Endothelial cell (in vitro differentiated cells): Measurements from ENCODE around the gene PLAGL2. TPM values are rescaled to one million over a fixed set of nuclear protein-coding genes. Genes with fewer than 3 reads are reported as not detected.

Experiments
- DNase-seq: peaks from one replicate; pipeline ENCODE4 v3.0.0; 2021; ENCODE audit warnings: low spot score
- H3K27ac Mint-ChIP-seq: one replicate; pipeline ENCODE4 v1.8.0; 2021; ENCODE audit warnings: mixed read lengths, inconsistent platforms; ENCODE audit not compliant: unreplicated experiment
- H3K27me3 Mint-ChIP-seq: one replicate; pipeline ENCODE4 v1.8.0; 2021; ENCODE audit warnings: mild to moderate bottlenecking, moderate library complexity, mixed read lengths, inconsistent platforms; ENCODE audit not compliant: unreplicated experiment
- H3K36me3 Mint-ChIP-seq: one replicate; pipeline ENCODE4 v1.8.0; 2021; ENCODE audit warnings: mild to moderate bottlenecking, low read depth, mixed read lengths, inconsistent platforms; ENCODE audit not compliant: unreplicated experiment
- H3K4me1 Mint-ChIP-seq: one replicate; pipeline ENCODE4 v1.8.0; 2021; ENCODE audit warnings: mild to moderate bottlenecking, mixed read lengths, inconsistent platforms; ENCODE audit not compliant: unreplicated experiment
- H3K4me3 Mint-ChIP-seq: one replicate; pipeline ENCODE4 v1.8.0; 2021; ENCODE audit warnings: mild to moderate bottlenecking, mixed read lengths, inconsistent platforms; ENCODE audit not compliant: unreplicated experiment
- H3K9me3 Mint-ChIP-seq: one replicate; pipeline ENCODE4 v1.8.0; 2021; ENCODE audit warnings: mixed read lengths, inconsistent platforms; ENCODE audit not compliant: unreplicated experiment
- CTCF ChIP-seq: fragments of 200-600 bp; sonication (generic); IDR thresholded peaks from one replicate; pipeline ENCODE4 v1.5.0; 2021; ENCODE audit warnings: antibody characterized with exemption; ENCODE audit not compliant: unreplicated experiment
- total RNA-seq: library from RNA; stranded (reverse); fragmentation: NEBNext Ultra II Directional; extraction: Animal tissue kit (Norgen Biotek cat#: 25700); gene quantifications from one replicate; pipeline ENCODE4 v1.2.1, GENCODE V29; 2021; ENCODE audit not compliant: unreplicated experiment

PLAGL2 gene
- total RNA-seq, 1 donor from 2014 or later: 23.7 TPM

GRCh38 chr20:32240205-32240604 is 32.7 kb upstream of the PLAGL2 start:
- Mint-ChIP-seq H3K4me1 (peaks cover 4% of the 10 kb centered on the region), H3K9me3 (no peaks in the 10 kb centered on the region), H3K4me3 (no peak overlapping the region), H3K27me3 (no peaks in the 10 kb centered on the region), H3K27ac (no peak overlapping the region), H3K36me3 (peaks cover 11% of the 10 kb centered on the region)
- DNase-seq: no peak
- no peak for TF ChIP-seq CTCF

GRCh38 chr20:32238483-32239425 is 31.2 kb upstream of the PLAGL2 start:
- H3K27ac Mint-ChIP-seq: no peak overlapping the region
- TF ChIP-seq CTCF: no peak
- peaks cover 4% of the 10 kb centered on the region for H3K4me1 Mint-ChIP-seq
- H3K4me3 Mint-ChIP-seq: no peak overlapping the region
- no peak for DNase-seq
- no peaks in the 10 kb centered on the region for H3K9me3 Mint-ChIP-seq
- no peaks in the 10 kb centered on the region for H3K27me3 Mint-ChIP-seq
- peaks cover 17% of the 10 kb centered on the region for H3K36me3 Mint-ChIP-seq

GRCh38 chr20:32237419-32237818 is 29.9 kb upstream of the PLAGL2 start:
- peaks cover 1% of the 10 kb centered on the region for H3K27me3 Mint-ChIP-seq
- H3K4me1 Mint-ChIP-seq: peaks cover 7% of the 10 kb centered on the region
- H3K9me3 Mint-ChIP-seq: no peaks in the 10 kb centered on the region
- H3K36me3 Mint-ChIP-seq: peaks cover 25% of the 10 kb centered on the region
- TF ChIP-seq CTCF: no peak
- no peak overlapping the region for H3K27ac Mint-ChIP-seq
- H3K4me3 Mint-ChIP-seq: peak overlapping the region; percentile 10
- no peak for DNase-seq

- H3K27me3 Mint-ChIP-seq: peaks cover 1% of the 10 kb centered on the region
These were observed 29.3 kb upstream of the PLAGL2 start for GRCh38 chr20:32236819-32237218.

More at GRCh38 chr20:32236819-32237218, 29.3 kb upstream of the PLAGL2 start:
- Mint-ChIP-seq H3K4me1 (peaks cover 13% of the 10 kb centered on the region), H3K36me3 (peaks cover 28% of the 10 kb centered on the region), H3K4me3 (no peak overlapping the region), H3K9me3 (no peaks in the 10 kb centered on the region), H3K27ac (no peak overlapping the region)
- TF ChIP-seq CTCF: no peak
- DNase-seq: no peak
